ENCODE data around the gene BDP1.

- no peak for TF ChIP-seq MYC (IDR thresholded peaks at IDR 0.05; ENCODE audit: low read depth, low read length)
- no peak for TF ChIP-seq CTCF (IDR thresholded peaks at IDR 0.05; ENCODE audit: low read depth, low read length)
These were observed 5.2 kb downstream of the BDP1 start for GRCh38 chr5:71460693-71461092.

Data from NB4 (cell line).